NB4 (cell line): ENCODE measurements around the gene NFYB.

ENCODE experiments used
- CTCF ChIP-seq: IDR thresholded peaks from one replicate; pipeline ENCODE4 v1.5.1; 2012; ENCODE audit warnings: low read depth, low read length
- MYC ChIP-seq: IDR thresholded peaks from 2 replicates; pipeline ENCODE4 v1.6.1; 2011; ENCODE audit warnings: low read depth, low read length
- POLR2A ChIP-seq: IDR thresholded peaks from 2 replicates; pipeline ENCODE4 v1.6.1; 2011; ENCODE audit warnings: mild to moderate bottlenecking; ENCODE audit not compliant: insufficient read length; ENCODE audit errors: extremely low read depth
- TF ChIP-seq, protein P1 (sequence below): IDR thresholded peaks from 2 replicates; pipeline ENCODE4 v1.6.1; 2011; ENCODE audit warnings: low read depth, low read length

DNA sequence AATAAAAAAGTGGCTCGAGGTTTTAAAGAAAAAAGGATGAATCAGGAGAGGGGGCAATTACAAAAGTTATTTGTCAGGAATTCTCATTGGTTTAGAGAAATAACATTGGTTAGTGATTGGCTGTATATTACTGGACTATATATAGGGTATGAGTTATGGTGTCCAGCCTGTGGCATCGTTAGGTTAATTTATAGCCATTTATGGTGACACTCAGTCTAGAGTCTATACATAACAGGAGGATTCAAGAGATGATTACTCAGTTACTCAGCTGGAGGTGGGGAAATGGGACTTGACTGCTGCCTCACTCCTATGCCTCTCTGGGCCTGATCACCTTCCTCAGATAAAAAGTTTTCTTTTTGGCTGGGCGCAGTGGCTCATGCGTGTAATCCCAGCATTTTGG lies 25.6 kb upstream of the NFYB start:
- no peak for TF ChIP-seq CTCF
- no peak for TF ChIP-seq POLR2A
- TF ChIP-seq MYC: no peak
- TF ChIP-seq, protein P1, sequence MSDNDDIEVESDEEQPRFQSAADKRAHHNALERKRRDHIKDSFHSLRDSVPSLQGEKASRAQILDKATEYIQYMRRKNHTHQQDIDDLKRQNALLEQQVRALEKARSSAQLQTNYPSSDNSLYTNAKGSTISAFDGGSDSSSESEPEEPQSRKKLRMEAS: no peak
